GM18505 (cell line): ENCODE measurements around the gene FHDC1.
"Not testable (repeated sequence)": the region's sequence is repeated elsewhere in the genome, so short reads cannot be mapped to it uniquely, and the experiment has no call there.

ENCODE experiments used
- ATAC-seq: cut with Tn5 transposase; IDR thresholded peaks from one replicate; pipeline ENCODE4 v1.9.1; 2021; ENCODE audit not compliant: unreplicated experiment
- POLR2A ChIP-seq: IDR thresholded peaks from 4 replicates; pipeline ENCODE4 v1.6.1; 2011; ENCODE audit warnings: borderline replicate concordance; ENCODE audit not compliant: insufficient read depth, insufficient read length; ENCODE audit errors: extremely low read depth

The FHDC1 gene

GRCh38 chr4:152935631-152936445, at the start of gene FHDC1:
Gene FHDC1, plus strand, starts transcription at chr4:152936323. Its CDS starts 6,735 bp downstream, at chr4:152943058.
- no peak for TF ChIP-seq POLR2A
- ATAC-seq, result peak; percentile 48

- ATAC-seq, result no peak
- TF ChIP-seq POLR2A, result no peak
These were observed 48.1 kb upstream of the FHDC1 start for GRCh38 chr4:152887981-152888380.

- TF ChIP-seq POLR2A, result no peak
- no peak for ATAC-seq
These were observed 43.1 kb upstream of the FHDC1 start for GRCh38 chr4:152892974-152893373.

- ATAC-seq, result no peak
- TF ChIP-seq POLR2A, result no peak
These were observed 41.5 kb upstream of the FHDC1 start for GRCh38 chr4:152894673-152895072.

- ATAC-seq, result no peak
- no peak for TF ChIP-seq POLR2A
These were observed 39.3 kb upstream of the FHDC1 start for GRCh38 chr4:152896811-152897210.

GRCh38 chr4:152898133-152898532, 38.0 kb upstream of the FHDC1 start:
- not testable (repeated sequence) for ATAC-seq

GRCh38 chr4:152898606-152899005, 37.5 kb upstream of the FHDC1 start:
- ATAC-seq, result no peak
- TF ChIP-seq POLR2A, result no peak

GRCh38 chr4:152900395-152900794, 35.7 kb upstream of the FHDC1 start:
- no peak for TF ChIP-seq POLR2A
- ATAC-seq, result no peak

GRCh38 chr4:152901205-152901604, 34.9 kb upstream of the FHDC1 start:
- no peak for TF ChIP-seq POLR2A
- ATAC-seq, result no peak

- no peak for ATAC-seq
- TF ChIP-seq POLR2A, result no peak
These were observed 32.5 kb upstream of the FHDC1 start for GRCh38 chr4:152903658-152904057.

GRCh38 chr4:152909901-152910300, 26.2 kb upstream of the FHDC1 start:
- no peak for ATAC-seq
- no peak for TF ChIP-seq POLR2A

GRCh38 chr4:152910521-152910920, 25.6 kb upstream of the FHDC1 start:
- no peak for TF ChIP-seq POLR2A

GRCh38 chr4:152917543-152918395, 18.4 kb upstream of the FHDC1 start:
- ATAC-seq, result no peak
- TF ChIP-seq POLR2A, result no peak

More at GRCh38 chr4:152910521-152910920, 25.6 kb upstream of the FHDC1 start:
- ATAC-seq, result no peak

GRCh38 chr4:152919826-152920225, 16.3 kb upstream of the FHDC1 start:
- no peak for TF ChIP-seq POLR2A
- ATAC-seq, result no peak

GRCh38 chr4:152920768-152921167, 15.4 kb upstream of the FHDC1 start:
- ATAC-seq, result no peak
- no peak for TF ChIP-seq POLR2A

GRCh38 chr4:152921284-152921683, 14.8 kb upstream of the FHDC1 start:
- ATAC-seq, result no peak
- no peak for TF ChIP-seq POLR2A
